OCI-LY7 (cell line): ENCODE measurements around the gene NFKB2. TPM values are rescaled to one million over a fixed set of nuclear protein-coding genes. Genes with fewer than 3 reads are reported as not detected.

ENCODE experiments used
- BruUV-seq: library from RNA; stranded (reverse); fragments of 400-500 nt; replicated peaks from 2 replicates; lab custom pipeline; 2021; lab: Mats Ljungman, UMichigan
- CTCF ChIA-PET: fragments of 300-600 bp; sonication (Branson Sonifier 250); formaldehyde crosslinking; loops from one replicate; lab custom pipeline; 2022; ENCODE audit warnings: antibody characterized with exemption; ENCODE audit not compliant: unreplicated experiment; lab: Charles Lee
- POLR2A ChIA-PET: fragments of 300-600 bp; sonication (Branson Sonifier 250); formaldehyde crosslinking; loops from one replicate; lab custom pipeline; 2022; ENCODE audit warnings: antibody characterized with exemption; lab: Charles Lee
- DNase-seq: peaks from one replicate; pipeline ENCODE4 v3.0.0-alpha.2; 2015; ENCODE audit warnings: low spot score
- H2AFZ ChIP-seq: fragments of 200-600 bp; sonication (generic), shearing (Covaris generic); 2 replicates; pipeline ENCODE4 v1.6.1; 2014; ENCODE audit warnings: mild to moderate bottlenecking, antibody characterized with exemption, low read length, moderate library complexity
- H3K27ac ChIP-seq: fragments of 200-600 bp; sonication (generic); 2 replicates; pipeline ENCODE4 v1.5.1; 2014; ENCODE audit warnings: mixed run types, low read depth, mild to moderate bottlenecking, moderate library complexity, low read length, inconsistent platforms; ENCODE audit not compliant: poor library complexity, severe bottlenecking
- H3K36me3 ChIP-seq: fragments of 200-600 bp; sonication (generic); 2 replicates; pipeline ENCODE4 v1.6.1; 2014; ENCODE audit warnings: mild to moderate bottlenecking, antibody characterized with exemption, low read length, moderate library complexity, mixed read lengths; ENCODE audit not compliant: insufficient read depth
- H3K4me1 ChIP-seq: fragments of 200-600 bp; sonication (generic); 2 replicates; pipeline ENCODE4 v1.5.1; 2014; ENCODE audit warnings: mild to moderate bottlenecking, low read length; ENCODE audit not compliant: insufficient read depth, poor library complexity, severe bottlenecking
- H3K4me2 ChIP-seq: fragments of 200-600 bp; sonication (generic); 2 replicates; pipeline ENCODE4 v1.6.1; 2014; ENCODE audit warnings: mild to moderate bottlenecking, low read length
- H3K4me3 ChIP-seq: fragments of 200-600 bp; sonication (generic); 2 replicates; pipeline ENCODE4 v1.5.1; 2014; ENCODE audit warnings: mild to moderate bottlenecking, low read depth, low read length; ENCODE audit not compliant: poor library complexity, severe bottlenecking
- H3K79me2 ChIP-seq: fragments of 200-600 bp; sonication (generic); 2 replicates; pipeline ENCODE4 v1.6.1; 2016; ENCODE audit warnings: low read depth, mild to moderate bottlenecking, low read length, moderate library complexity, mixed read lengths; ENCODE audit not compliant: insufficient read depth
- H3K9me2 ChIP-seq: fragments of 200-600 bp; sonication (generic); 2 replicates; pipeline ENCODE4 v1.6.1; 2016; ENCODE audit warnings: mild to moderate bottlenecking, low read length, mixed read lengths; ENCODE audit not compliant: insufficient read depth
- H3K9me3 ChIP-seq: fragments of 200-600 bp; sonication (generic); 2 replicates; pipeline ENCODE4 v1.6.1; 2014; ENCODE audit warnings: mild to moderate bottlenecking, mixed run types, low read length, mixed read lengths
- H4K20me1 ChIP-seq: fragments of 200-600 bp; sonication (generic); 2 replicates; pipeline ENCODE4 v1.6.1; 2014; ENCODE audit warnings: mild to moderate bottlenecking, antibody characterized with exemption, low read length, moderate library complexity, mixed read lengths; ENCODE audit not compliant: insufficient read depth
- EZH2phosphoT487 ChIP-seq: fragments of 200-600 bp; sonication (generic); IDR thresholded peaks from 2 replicates; pipeline ENCODE4 v1.6.1; 2018; ENCODE audit warnings: low read depth, borderline replicate concordance, mild to moderate bottlenecking, mixed run types, antibody characterized with exemption, low read length, moderate library complexity, mixed read lengths
- intact Hi-C: fragments of 100-400 bp; cut with micrococcal nuclease; formaldehyde crosslinking; loops from one replicate; pipeline ENCODE4 v1.10.0; 2022; ENCODE audit not compliant: unreplicated experiment
- total RNA-seq, 2 experiments: library from RNA; depleted of rRNA in 1 of 2; stranded (reverse); fragments of >200 nt in 1 of 2; shearing (Covaris generic) in 1 of 2; gene quantifications; 2 replicates each; pipeline ENCODE4 v1.2.3, GENCODE V29; 2014 to 2022
- TF ChIP-seq, protein P1 (sequence below): fragments of 200-600 bp; sonication (generic); conservative IDR thresholded peaks from 2 replicates; pipeline ENCODE4 v1.5.1; 2014; ENCODE audit warnings: mild to moderate bottlenecking, antibody characterized with exemption, low read length, moderate library complexity, mixed read lengths

The NFKB2 gene
- total RNA-seq, 2 experiments from 2014 or later, result 47.1 to 67.3 TPM

DNA sequence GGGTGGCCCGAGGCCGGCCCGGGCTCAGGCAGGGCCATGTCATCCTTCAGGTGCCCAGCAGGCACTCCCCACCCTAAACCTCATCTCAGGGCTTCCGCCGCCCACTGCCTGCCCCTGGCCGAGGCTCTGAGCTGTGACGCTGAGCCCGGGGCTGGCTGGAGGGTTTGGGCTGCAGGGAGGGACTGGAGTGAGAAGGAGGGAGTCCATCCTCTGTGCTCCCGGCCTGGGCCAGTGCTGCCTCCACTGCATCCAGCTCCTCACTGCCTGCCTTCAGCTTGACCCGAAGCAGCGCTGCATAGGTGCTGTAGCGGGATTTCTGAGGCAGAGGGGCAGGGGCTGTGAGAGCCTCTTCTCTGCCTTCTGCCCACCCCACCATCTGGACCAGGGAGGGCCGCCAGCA lies 7.6 kb downstream of the NFKB2 start:
- intact Hi-C loops, result no loop called here
- no TSS peak for BruUV-seq
- H3K4me2 ChIP-seq, result no peak overlapping the region
- TF ChIP-seq EZH2phosphoT487, result no peak
- TF ChIP-seq, protein P1, sequence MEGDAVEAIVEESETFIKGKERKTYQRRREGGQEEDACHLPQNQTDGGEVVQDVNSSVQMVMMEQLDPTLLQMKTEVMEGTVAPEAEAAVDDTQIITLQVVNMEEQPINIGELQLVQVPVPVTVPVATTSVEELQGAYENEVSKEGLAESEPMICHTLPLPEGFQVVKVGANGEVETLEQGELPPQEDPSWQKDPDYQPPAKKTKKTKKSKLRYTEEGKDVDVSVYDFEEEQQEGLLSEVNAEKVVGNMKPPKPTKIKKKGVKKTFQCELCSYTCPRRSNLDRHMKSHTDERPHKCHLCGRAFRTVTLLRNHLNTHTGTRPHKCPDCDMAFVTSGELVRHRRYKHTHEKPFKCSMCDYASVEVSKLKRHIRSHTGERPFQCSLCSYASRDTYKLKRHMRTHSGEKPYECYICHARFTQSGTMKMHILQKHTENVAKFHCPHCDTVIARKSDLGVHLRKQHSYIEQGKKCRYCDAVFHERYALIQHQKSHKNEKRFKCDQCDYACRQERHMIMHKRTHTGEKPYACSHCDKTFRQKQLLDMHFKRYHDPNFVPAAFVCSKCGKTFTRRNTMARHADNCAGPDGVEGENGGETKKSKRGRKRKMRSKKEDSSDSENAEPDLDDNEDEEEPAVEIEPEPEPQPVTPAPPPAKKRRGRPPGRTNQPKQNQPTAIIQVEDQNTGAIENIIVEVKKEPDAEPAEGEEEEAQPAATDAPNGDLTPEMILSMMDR, result no peak
- H3K4me1 ChIP-seq, result peaks cover 12% of the 10 kb centered on the region
- H4K20me1 ChIP-seq, result no peaks in the 10 kb centered on the region; the same call in 1 of the 2 replicates
- H3K4me3 ChIP-seq, result no peak overlapping the region
- ChIA-PET POLR2A (no interaction called here), CTCF (no interaction called here)
- DNase-seq, result no peak
- no peaks in the 10 kb centered on the region for H3K9me2 ChIP-seq
- H3K9me3 ChIP-seq, result no peaks in the 10 kb centered on the region
- H2AFZ ChIP-seq, result no peak overlapping the region
- no peaks in the 10 kb centered on the region for H3K79me2 ChIP-seq
- H3K27ac ChIP-seq, result no peak overlapping the region
- peaks cover 33% of the 10 kb centered on the region for H3K36me3 ChIP-seq

DNA sequence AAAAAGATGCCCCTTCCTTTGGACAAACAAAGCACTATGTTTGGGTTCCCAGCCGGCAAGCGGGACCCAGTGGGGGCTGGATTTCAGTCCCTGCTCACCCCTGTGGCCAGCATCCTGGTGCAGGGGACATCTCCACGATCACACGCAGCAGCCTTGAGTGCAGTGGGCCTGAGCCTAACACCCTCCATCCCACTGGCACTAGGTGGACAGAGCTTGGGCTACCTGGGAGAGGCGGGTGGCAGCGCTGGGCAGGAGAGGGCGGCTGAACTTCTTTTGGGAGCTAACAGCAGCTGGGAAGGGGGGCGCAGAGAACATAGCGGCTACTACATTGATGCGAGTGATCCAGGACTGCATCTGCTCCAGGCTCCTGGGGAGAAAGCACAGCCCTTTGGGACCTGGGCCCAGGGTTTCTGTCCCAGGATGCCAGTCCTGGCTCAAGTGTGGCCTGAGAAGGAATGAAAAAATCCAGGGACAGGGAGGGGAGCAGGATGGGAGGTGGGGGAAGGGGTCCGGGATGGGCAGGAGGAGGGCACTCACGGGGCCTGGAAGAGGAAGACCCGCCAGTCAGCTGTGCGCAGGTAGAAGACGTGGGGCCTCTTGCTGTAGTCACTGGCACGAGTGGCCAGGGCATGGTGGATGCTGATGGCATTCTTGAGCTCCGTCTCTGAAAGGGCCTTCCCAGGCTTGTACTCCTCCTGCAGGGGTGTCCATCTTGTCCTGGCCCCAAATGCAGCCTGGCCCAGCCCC lies 9.0 kb downstream of the NFKB2 start:
- H4K20me1 ChIP-seq, result peaks cover 1% of the 10 kb centered on the region; the same call in 1 of the 2 replicates
- H3K4me1 ChIP-seq, result peaks cover 5% of the 10 kb centered on the region
- no peaks in the 10 kb centered on the region for H3K79me2 ChIP-seq
- H3K36me3 ChIP-seq, result peaks cover 25% of the 10 kb centered on the region
- no peak overlapping the region for H3K4me3 ChIP-seq
- H3K27ac ChIP-seq, result no peak overlapping the region
- CTCF ChIA-PET, result interaction anchor here (0.6 kb wide), 1 partner anchor 68 kb away, joined by 4 read pairs; no protein-coding TSS in a partner anchor
- H3K4me2 ChIP-seq, result no peak overlapping the region
- DNase-seq, result no peak
- no peak for TF ChIP-seq EZH2phosphoT487
- TF ChIP-seq, protein P1, result no peak
- intact Hi-C loops, result loop anchor here (1.0 kb wide), 1 partner anchor 175 kb away; no protein-coding TSS in a partner anchor
- no TSS peak for BruUV-seq
- no peaks in the 10 kb centered on the region for H3K9me3 ChIP-seq
- POLR2A ChIA-PET, result interaction anchor here (0.6 kb wide), 1 partner anchor 274 kb away, joined by 3 read pairs; no protein-coding TSS in a partner anchor
- no peaks in the 10 kb centered on the region for H3K9me2 ChIP-seq
- H2AFZ ChIP-seq, result no peak overlapping the region

DNA sequence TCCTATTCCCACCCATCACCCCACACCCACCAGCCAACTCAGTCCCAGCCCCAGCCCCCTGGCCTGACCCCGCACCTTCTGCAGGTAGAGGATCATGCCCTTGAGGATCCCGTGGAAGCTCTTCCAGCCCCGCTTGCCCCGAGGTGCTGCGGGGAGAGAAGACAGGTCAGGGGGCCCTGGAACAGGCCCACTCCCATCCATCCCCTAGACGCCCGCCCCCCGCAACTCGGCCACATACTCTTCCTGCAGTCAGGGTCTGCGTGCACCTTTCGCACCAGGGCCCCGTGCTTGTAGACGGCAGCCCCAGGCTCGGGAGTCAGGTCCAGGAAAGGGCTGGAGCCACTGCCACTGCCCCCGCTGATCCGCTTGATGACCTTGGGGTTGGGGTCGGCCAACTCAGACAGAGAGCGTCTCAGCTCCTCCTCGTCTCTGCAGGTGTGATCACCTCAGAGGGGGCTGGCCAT lies 9.6 kb downstream of the NFKB2 start:
- intact Hi-C loops, result no loop called here
- Histone ChIP-seq H3K27ac (no peak overlapping the region), H3K36me3 (peaks cover 20% of the 10 kb centered on the region), H4K20me1 (peaks cover 5% of the 10 kb centered on the region; the same call in 1 of the 2 replicates), H3K4me3 (no peak overlapping the region), H3K4me1 (no peaks in the 10 kb centered on the region), H3K9me2 (no peaks in the 10 kb centered on the region), H3K9me3 (no peaks in the 10 kb centered on the region), H2AFZ (no peak overlapping the region), H3K79me2 (no peaks in the 10 kb centered on the region), H3K4me2 (no peak overlapping the region)
- DNase-seq, result no peak
- no TSS peak for BruUV-seq
- ChIA-PET POLR2A (no interaction called here), CTCF (no interaction called here)
- TF ChIP-seq, protein P1, result no peak
- no peak for TF ChIP-seq EZH2phosphoT487
